Activated T-cell treated with anti-CD3 and anti-CD28 coated beads, Interleukin-2, amount 50 U/mL, for 1 hour (primary cell): ENCODE measurements around the gene DLG3.
"Not testable (repeated sequence)": the region's sequence is repeated elsewhere in the genome, so short reads cannot be mapped to it uniquely, and the experiment has no call there.

Source experiments
- DNase-seq: peaks from one replicate; pipeline ENCODE4 v3.0.0-alpha.2; 2020

The DLG3 gene

GRCh38 chrX:70444326-70444945 lies at the start of gene DLG3:
Gene DLG3, plus strand, starts transcription at chrX:70444835. Its CDS starts 367 bp downstream, at chrX:70445202.
- peak; percentile 35 for DNase-seq

- DNase-seq = no peak
These were observed 45.7 kb upstream of the DLG3 start for GRCh38 chrX:70398899-70399298.

GRCh38 chrX:70400181-70400580 lies 44.5 kb upstream of the DLG3 start:
- not testable (repeated sequence) for DNase-seq

- no peak for DNase-seq
These were observed 41.9 kb upstream of the DLG3 start for GRCh38 chrX:70402721-70403120.

- no peak for DNase-seq
These were observed 39.6 kb upstream of the DLG3 start for GRCh38 chrX:70405003-70405402.

GRCh38 chrX:70410921-70411320 lies 33.7 kb upstream of the DLG3 start:
- DNase-seq = no peak

- DNase-seq = no peak
These were observed 33.2 kb upstream of the DLG3 start for GRCh38 chrX:70411475-70411874.

GRCh38 chrX:70421618-70422017 lies 23.0 kb upstream of the DLG3 start:
- DNase-seq = no peak

GRCh38 chrX:70422851-70423341 lies 21.7 kb upstream of the DLG3 start, which contains the start of gene GDPD2:
Gene GDPD2, plus strand, starts transcription at chrX:70423314. Its CDS starts 1,671 bp downstream, at chrX:70424985.
- no peak for DNase-seq

- no peak for DNase-seq
These were observed 20.5 kb upstream of the DLG3 start for GRCh38 chrX:70423936-70424675.

GRCh38 chrX:70424801-70425200 lies 19.8 kb upstream of the DLG3 start:
- no peak for DNase-seq

GRCh38 chrX:70426286-70427278 lies 18.1 kb upstream of the DLG3 start:
- no peak for DNase-seq

GRCh38 chrX:70427365-70427764 lies 17.3 kb upstream of the DLG3 start:
- DNase-seq = no peak

- no peak for DNase-seq
These were observed 14.9 kb upstream of the DLG3 start for GRCh38 chrX:70429759-70430158.

- no peak for DNase-seq
These were observed 11.4 kb upstream of the DLG3 start for GRCh38 chrX:70432936-70433847.

GRCh38 chrX:70433848-70434351 lies 10.7 kb upstream of the DLG3 start:
- DNase-seq = peak; percentile 77

- DNase-seq = peak; percentile 57
These were observed 10.2 kb upstream of the DLG3 start for GRCh38 chrX:70434352-70434866.

- no peak for DNase-seq
These were observed 9.6 kb upstream of the DLG3 start for GRCh38 chrX:70434914-70435586.

GRCh38 chrX:70436343-70436742 lies 8.3 kb upstream of the DLG3 start:
- DNase-seq = no peak

- DNase-seq = no peak
These were observed 7.6 kb upstream of the DLG3 start for GRCh38 chrX:70437011-70437410.
